AG04450 (cell line): ENCODE results near the gene ANKS3. TPM values are rescaled to one million over a fixed set of nuclear protein-coding genes. Genes with fewer than 3 reads are reported as not detected.
A peak's percentile ranks its signal among the peaks of the same experiment; 100 is the strongest.

ENCODE experiments used
- CTCF ChIA-PET: fragments of 300-600, 350-600 bp; formaldehyde crosslinking; extraction: SDS; loops from one replicate; lab custom pipeline; 2022; ENCODE audit warnings: antibody characterized with exemption, inconsistent platforms; lab: Charles Lee
- POLR2A ChIA-PET: fragments of 350-600 bp; formaldehyde crosslinking; extraction: SDS; loops from one replicate; lab custom pipeline; 2021; ENCODE audit warnings: antibody characterized with exemption, inconsistent platforms; lab: Yijun Ruan, JAX
- DNase-seq: peaks from one replicate; pipeline ENCODE4 v3.0.0-alpha.2; 2011; ENCODE audit warnings: low read depth, low spot score
- H3K27ac ChIP-seq: one replicate; pipeline ENCODE4 v1.5.1; 2012; ENCODE audit warnings: low read depth, low read length, control low read depth
- H3K27me3 ChIP-seq: one replicate; pipeline ENCODE4 v1.6.0; 2012; ENCODE audit warnings: low read length; ENCODE audit not compliant: control insufficient read depth, insufficient read depth
- H3K4me3 ChIP-seq: 2 replicates; pipeline ENCODE4 v1.5.1; 2011; ENCODE audit warnings: mild to moderate bottlenecking, low read depth, low read length, control low read depth
- H3K9me3 ChIP-seq: 2 replicates; pipeline ENCODE4 v1.5.1; 2012; ENCODE audit warnings: low read length; ENCODE audit not compliant: control insufficient read depth, insufficient read depth
- polyA plus RNA-seq: library from polyadenylated mRNA; depleted of rRNA; stranded (reverse); fragments of >200 nt; gene quantifications from 2 replicates; pipeline ENCODE4 v1.2.3, GENCODE V29; 2011
- TF ChIP-seq, protein P1 (sequence below): IDR thresholded peaks from 2 replicates; pipeline ENCODE4 v1.5.1; 2011; ENCODE audit warnings: low read depth, low read length, control low read depth, inconsistent platforms

The ANKS3 gene
- polyA plus RNA-seq, 1 experiment, result 14.0 TPM

DNA sequence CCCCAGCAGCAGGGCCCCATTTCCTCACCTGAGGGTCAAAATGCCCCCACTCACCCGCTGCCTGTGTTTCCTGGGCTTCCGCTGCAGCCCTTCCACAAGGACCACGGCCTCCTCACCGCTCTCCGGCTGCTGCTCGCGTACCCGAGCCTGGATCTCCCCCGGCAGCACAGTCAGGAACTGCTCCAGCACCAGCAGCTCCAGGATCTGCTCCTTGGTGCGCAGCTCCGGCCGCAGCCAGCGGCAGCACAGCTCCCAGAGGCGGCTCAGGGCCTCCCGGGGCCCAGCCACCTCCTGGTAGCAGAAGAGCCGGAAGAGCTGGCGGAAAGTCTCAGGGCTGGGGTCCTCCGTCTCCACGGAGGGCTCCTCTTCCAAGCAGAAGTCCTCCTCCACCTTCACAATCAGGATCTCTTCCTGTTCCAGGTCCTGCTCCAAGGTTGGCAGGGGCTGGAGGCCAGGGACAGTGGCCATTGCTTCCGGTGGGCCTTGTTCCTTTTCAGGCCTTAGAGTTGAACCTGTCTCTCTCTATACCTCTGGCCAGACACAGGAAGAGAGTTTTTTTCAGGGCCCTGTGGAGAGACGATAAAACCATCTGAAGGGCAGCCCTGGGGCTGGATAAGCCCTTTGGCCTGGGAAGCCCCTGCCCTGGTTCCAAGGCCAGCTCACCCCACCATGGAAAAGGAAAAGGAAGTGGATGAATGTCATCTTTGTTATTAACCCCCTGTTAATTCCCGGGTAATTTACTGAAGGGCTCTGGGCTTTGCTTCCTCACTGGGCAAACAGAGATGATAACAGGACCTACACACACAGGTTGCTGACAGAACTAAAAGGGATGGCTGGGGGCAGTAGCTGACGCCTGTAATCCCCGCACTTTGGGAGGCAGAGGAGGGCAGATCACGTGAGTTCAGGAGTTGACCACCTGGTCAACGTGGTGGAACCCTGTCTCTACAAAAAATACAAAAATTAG lies 31.7 kb upstream of the ANKS3 start:
- POLR2A ChIA-PET, result interaction anchor here (0.7 kb wide), 1 partner anchor 19 kb away, joined by 3 read pairs; no protein-coding TSS in a partner anchor
- Histone ChIP-seq H3K4me3 (peak overlapping the region; percentile 82), H3K27me3 (no peaks in the 10 kb centered on the region), H3K9me3 (no peaks in the 10 kb centered on the region; the same call in 1 of the 2 replicates), H3K27ac (no peak overlapping the region)
- TF ChIP-seq, protein P1, sequence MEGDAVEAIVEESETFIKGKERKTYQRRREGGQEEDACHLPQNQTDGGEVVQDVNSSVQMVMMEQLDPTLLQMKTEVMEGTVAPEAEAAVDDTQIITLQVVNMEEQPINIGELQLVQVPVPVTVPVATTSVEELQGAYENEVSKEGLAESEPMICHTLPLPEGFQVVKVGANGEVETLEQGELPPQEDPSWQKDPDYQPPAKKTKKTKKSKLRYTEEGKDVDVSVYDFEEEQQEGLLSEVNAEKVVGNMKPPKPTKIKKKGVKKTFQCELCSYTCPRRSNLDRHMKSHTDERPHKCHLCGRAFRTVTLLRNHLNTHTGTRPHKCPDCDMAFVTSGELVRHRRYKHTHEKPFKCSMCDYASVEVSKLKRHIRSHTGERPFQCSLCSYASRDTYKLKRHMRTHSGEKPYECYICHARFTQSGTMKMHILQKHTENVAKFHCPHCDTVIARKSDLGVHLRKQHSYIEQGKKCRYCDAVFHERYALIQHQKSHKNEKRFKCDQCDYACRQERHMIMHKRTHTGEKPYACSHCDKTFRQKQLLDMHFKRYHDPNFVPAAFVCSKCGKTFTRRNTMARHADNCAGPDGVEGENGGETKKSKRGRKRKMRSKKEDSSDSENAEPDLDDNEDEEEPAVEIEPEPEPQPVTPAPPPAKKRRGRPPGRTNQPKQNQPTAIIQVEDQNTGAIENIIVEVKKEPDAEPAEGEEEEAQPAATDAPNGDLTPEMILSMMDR, result no peak
- CTCF ChIA-PET, result interaction anchor here (1.5 to 4.4 kb wide), 2 partner anchors 142 to 190 kb away, joined by 3 to 13 read pairs; partner anchors contain the start of gene MGRN1
- no peak for DNase-seq

DNA sequence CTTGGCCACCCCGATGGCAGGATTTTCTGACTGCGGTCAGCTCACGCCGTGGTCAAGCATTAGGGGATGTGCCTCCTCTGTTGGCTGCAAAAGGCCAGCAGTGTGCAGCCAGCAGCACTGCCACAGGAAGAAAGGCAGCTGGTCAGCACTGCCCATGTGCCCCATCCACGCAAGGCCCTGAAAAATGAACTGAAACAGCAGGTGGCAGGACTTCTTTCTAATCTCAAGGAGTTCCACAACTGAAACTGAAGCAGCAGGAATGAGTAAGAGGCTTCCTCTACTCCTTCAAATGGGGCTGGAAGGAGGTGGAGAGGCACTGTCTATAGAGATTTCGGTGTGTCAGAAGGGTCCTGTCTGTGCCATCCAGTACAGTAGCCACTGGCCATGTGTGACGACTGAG lies 29.7 kb upstream of the ANKS3 start:
- no peak for DNase-seq
- no peak overlapping the region for H3K4me3 ChIP-seq
- CTCF ChIA-PET, result no interaction called here
- no peaks in the 10 kb centered on the region; the same call in 1 of the 2 replicates for H3K9me3 ChIP-seq
- POLR2A ChIA-PET, result no interaction called here
- TF ChIP-seq, protein P1, result no peak
- H3K27ac ChIP-seq, result no peak overlapping the region
- H3K27me3 ChIP-seq, result no peaks in the 10 kb centered on the region

DNA sequence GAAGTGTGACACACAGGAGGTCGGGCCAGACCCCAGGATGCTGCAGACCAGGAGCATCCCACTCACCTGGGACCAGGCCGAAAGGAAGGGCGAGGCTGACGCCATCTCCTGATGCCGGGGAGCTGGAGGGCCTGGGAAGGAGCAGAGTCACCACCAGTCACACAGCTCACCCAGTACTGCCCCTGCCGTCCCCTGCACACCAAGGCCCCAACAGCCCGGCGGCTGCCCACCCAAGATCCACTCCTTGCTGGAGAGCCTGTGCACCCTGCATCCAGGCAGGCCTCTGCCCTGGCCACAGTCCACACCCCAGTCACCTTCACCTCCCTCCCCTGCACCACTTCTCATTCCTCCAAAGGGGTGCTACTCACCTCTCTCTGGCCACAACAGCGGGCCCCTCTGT lies 28.1 kb upstream of the ANKS3 start:
- POLR2A ChIA-PET, result interaction anchor here (0.9 kb wide), 1 partner anchor 15 kb away, joined by 4 read pairs; no protein-coding TSS in a partner anchor

DNA sequence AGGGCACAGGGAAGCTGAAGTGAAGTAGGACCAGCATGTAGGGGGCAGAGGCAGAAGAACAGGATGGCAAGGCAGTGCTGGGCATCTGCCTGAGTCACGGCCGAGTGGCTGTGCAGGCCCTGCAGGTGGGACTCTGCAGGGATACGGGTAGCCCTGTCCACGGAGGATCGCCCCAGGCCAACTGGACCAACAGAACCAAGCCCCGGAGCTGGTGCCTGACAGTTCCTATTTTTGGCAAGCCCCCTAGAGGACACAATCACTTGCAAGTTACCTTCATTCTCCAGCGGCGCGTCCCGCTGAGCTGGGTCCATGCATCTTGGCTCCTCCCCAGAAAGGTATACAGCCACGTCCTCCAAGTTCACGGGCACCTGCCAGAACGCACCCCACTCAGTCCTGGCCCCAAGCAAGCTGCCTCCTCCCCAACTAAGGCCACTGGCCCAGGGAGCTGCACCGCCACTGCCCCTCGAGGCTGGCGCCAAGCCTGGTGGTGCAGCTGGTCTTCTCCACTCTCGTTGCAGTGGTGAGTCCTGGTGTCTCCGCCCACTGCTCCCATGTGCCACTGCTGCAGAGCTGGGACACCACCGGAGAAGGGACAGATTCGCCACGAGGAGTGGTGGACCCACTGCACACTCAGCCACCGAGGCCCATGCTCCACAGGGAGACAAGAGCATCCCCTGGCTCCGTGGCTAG lies 26.3 kb upstream of the ANKS3 start:
- Histone ChIP-seq H3K9me3 (peaks cover 5% of the 10 kb centered on the region; the same call in 1 of the 2 replicates), H3K27me3 (no peaks in the 10 kb centered on the region), H3K4me3 (no peak overlapping the region), H3K27ac (no peak overlapping the region)
- POLR2A ChIA-PET, result no interaction called here
- CTCF ChIA-PET, result no interaction called here
- TF ChIP-seq, protein P1, result no peak
- no peak for DNase-seq

More for the DNA sequence above, 28.1 kb upstream of the ANKS3 start:
- CTCF ChIA-PET, result no interaction called here
- no peak for DNase-seq
- TF ChIP-seq, protein P1, result no peak
- Histone ChIP-seq H3K4me3 (no peak overlapping the region), H3K27me3 (no peaks in the 10 kb centered on the region), H3K27ac (peak overlapping the region; percentile 21), H3K9me3 (no peaks in the 10 kb centered on the region; the same call in 1 of the 2 replicates)
